ENCODE measurements around the gene PLCB1.

The PLCB1 gene

GRCh38 chr20:8722277-8722928 is 590.3 kb downstream of the PLCB1 start:
- no peak for DNase-seq (ENCODE audit: low read depth)

DNA sequence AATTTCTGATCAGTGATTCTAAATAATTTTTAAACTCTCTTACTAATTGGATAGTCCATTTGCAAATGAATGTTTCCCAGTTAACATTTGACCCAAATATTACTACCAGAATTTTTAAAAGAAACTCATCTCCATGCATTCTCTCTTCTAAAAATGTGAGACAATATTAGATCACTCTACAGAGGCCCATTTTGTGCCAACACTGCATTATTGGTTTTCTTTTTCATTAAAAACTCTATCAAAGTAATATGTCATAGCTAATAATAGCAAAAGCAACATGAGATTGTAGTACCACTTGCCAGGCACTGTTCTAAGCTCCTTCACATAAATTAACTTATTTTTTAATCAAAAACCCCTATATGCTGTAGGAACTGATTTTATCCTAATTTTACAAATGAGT is 591.2 kb downstream of the PLCB1 start:
- DNase-seq (ENCODE audit: low read depth): no peak

GRCh38 chr20:8724884-8725283 is 592.8 kb downstream of the PLCB1 start:
- no peak for DNase-seq (ENCODE audit: low read depth)

DNA sequence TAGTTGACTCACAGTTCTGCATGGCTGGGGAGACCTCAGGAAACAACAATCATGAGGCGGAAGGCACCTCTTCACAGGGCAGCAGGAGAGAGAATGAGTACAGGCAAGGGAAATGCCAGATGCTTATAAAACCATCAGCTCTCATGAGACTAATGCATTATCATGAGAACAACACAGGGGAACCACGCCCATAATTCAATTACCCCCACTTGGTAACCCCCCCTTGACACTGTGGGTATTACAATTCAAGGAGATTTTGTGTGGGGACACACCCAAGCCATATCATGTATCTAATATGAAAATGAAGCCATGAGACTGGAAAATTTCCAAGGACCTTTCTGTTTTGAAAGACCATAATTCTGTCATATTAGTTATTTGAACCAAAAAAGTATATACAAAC is 594.4 kb downstream of the PLCB1 start:
- DNase-seq (ENCODE audit: low read depth): no peak

GRCh38 chr20:8735014-8735413 is 602.9 kb downstream of the PLCB1 start:
- DNase-seq (ENCODE audit: low read depth): no peak

- no peak for DNase-seq (ENCODE audit: low read depth)
These were observed 603.6 kb downstream of the PLCB1 start for GRCh38 chr20:8735674-8736073.

DNA sequence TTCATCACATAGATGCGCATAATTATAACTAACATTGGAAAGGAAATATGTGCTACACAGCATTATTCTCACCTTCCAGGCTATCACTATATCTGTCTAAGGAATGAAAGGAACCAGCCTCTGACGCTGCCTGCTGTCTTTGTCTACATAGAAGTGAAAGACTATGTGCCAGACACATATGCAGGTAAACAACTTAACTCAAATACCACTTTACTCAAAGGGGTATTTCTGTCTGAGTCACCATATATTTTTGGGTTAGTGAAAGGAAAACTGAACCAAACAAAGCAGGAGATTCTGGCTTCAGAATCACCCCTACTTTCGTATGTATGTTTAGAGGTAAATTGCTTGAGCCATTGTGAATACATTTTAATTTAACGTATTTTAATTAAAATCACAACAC is 608.2 kb downstream of the PLCB1 start:
- no peak for DNase-seq (ENCODE audit: low read depth)

GRCh38 chr20:8744228-8744844 is 612.3 kb downstream of the PLCB1 start:
- DNase-seq (ENCODE audit: low read depth): no peak

DNA sequence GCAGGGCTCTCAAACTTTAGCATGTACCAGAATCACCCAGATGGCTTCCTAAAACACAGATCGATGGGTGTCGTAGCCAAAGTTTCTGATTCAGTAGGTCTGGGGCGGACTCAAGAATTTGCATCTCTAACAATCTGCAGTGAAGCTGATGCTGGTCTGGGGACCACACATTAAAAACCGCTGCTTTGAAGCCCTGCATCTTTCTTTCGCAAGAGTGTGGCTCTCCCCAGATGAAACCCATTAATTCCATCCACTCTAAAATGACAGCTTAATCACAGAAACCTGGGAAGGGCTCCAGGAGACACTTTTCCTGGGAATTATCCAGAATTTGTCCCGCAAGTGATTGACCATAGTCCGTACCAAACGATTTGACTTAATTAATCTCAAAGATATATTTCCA is 617.0 kb downstream of the PLCB1 start:
- DNase-seq (ENCODE audit: low read depth): no peak

GRCh38 chr20:8749986-8750385 is 617.9 kb downstream of the PLCB1 start:
- DNase-seq (ENCODE audit: low read depth): no peak

- DNase-seq (ENCODE audit: low read depth): no peak
These were observed 623.5 kb downstream of the PLCB1 start for GRCh38 chr20:8755340-8756118.

DNA sequence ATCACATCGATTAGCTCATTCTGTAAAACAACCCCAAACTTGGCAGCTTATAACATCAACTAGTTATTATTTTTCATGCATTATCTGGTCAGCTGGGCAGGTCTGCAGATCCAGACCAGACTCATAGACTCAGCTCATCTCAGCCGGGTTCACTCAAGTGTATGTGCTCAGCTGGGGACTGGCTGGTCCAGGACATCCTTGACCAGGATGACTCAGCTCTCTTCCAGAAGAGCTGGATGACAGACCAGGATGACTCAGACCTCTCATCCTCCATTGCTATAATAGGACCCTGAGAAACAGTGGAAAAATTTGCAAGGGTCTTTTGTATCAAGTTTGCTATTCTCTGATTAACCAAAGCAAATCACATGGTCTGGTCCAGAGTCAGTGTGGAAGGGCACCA is 624.3 kb downstream of the PLCB1 start:
- no peak for DNase-seq (ENCODE audit: low read depth)

DNA sequence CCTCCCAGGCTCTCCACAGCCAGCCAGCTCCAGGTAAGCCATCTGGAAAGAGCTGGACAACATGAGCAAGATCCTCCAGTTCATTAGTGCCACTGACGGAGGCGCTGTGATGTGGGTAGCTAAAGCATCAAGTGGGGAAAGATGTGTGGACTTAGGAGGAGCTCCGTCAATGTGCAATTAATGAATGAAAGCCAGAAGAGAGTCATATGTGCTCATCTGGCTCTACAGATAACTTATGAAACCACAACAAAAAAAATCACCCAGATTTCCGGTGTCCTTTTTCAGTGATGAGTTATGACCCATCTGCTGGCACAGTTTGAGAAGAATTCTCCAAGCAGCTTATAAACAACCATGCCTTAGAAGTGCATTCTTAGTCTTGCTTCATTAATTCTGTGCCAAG is 625.1 kb downstream of the PLCB1 start:
- no peak for DNase-seq (ENCODE audit: low read depth)

GRCh38 chr20:8764344-8764962 is 632.4 kb downstream of the PLCB1 start:
- no peak for DNase-seq (ENCODE audit: low read depth)

GRCh38 chr20:8766868-8767390 is 634.9 kb downstream of the PLCB1 start:
- no peak for DNase-seq (ENCODE audit: low read depth)

DNA sequence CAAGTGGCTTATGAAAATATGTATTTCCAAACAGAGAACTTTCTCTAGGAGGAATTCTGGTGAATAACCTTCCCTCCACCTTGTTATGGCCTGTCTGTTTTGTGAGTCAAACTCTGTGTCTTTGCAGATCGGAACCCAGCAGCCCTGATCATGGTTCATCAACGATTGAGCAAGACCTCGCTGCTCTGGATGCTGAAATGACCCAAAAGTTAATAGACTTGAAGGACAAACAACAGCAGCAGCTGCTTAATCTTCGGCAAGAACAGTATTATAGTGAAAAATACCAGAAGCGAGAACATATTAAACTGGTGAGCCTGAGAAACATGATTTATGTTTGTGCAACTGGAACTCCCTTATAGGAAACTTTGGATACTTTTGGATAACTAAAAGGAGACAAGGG is 642.3 kb downstream of the PLCB1 start:
- no peak for DNase-seq (ENCODE audit: low read depth)

- DNase-seq (ENCODE audit: low read depth): no peak
These were observed 645.8 kb downstream of the PLCB1 start for GRCh38 chr20:8777911-8778310.

DNA sequence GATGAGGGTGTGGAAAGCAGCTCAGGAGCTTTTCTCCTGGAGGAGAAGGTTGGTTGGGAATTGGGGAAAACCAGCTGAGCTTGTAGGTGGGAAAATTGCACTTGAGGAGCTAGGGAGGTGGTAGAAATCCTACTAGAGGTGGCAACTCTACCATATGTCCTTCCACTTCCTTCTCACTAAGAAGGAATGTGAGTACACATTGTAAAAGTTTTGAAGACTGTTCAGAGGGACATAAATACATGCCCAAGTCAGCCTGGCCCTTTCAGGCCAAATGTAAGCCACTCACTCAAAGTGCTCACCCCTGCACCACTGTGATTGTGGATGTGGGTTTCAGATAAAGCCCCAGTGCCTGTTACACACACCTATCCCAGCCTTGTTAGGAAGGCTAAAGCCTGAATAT is 646.3 kb downstream of the PLCB1 start:
- no peak for DNase-seq (ENCODE audit: low read depth)

- DNase-seq (ENCODE audit: low read depth): no peak
These were observed 648.8 kb downstream of the PLCB1 start for GRCh38 chr20:8780915-8781314.

DNA sequence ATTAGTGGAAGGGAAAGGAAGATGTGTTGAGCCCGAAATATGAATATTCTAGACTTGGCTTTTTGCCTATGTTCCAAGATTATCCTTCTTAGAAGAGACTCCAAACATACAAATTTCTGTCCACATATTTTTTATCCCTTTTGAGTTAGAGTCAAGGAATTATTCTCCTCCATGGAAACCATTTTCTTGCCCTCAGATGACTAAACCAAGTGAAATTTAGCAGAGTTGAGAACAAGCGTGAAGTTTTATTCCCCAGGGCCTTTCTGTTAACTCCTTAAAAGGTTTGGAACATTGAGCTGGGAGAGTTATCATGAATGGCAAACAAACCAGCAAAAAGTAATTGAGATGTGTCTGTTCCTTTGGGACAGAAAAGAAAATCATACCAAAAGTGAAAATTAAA is 650.7 kb downstream of the PLCB1 start:
- no peak for DNase-seq (ENCODE audit: low read depth)

DNA sequence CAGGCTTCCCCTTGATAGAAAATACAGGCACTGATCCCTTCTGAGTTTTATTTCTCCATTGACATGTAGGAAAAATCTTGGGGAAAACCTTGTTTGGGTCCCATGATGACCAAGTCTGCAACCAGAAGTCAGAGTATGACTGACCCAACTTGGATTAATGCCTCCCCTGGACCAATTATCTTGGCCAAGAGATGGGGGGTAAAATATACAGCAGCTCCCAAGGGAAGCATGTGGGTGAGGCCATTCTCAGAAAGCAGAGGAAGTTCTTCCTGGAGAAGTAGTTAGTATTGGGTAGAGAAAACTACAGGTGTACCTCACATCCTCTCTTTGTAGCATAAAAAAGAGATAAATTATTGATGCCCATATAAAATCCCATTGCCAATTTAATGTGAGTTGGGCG is 651.7 kb downstream of the PLCB1 start:
- DNase-seq (ENCODE audit: low read depth): no peak

DNA sequence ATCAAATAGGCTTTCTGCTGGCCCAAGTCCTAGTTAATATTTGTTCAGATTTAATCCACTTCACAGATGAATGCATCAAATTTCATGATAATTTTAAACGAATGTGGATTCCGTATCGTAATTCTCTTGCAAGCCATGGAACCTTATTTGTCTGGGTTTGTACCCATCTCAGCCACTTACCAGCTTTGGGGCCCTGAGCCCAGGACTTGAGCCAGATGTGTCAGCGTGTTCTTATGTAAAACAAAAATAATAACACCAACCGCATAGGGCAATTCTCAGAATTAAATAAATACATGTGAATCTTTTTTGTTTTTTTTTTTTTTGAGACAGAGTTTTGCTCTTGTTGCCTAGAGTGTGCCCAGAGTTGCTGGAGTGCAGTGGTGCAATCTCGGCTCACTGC is 654.3 kb downstream of the PLCB1 start:
- DNase-seq (ENCODE audit: low read depth): no peak

DNA sequence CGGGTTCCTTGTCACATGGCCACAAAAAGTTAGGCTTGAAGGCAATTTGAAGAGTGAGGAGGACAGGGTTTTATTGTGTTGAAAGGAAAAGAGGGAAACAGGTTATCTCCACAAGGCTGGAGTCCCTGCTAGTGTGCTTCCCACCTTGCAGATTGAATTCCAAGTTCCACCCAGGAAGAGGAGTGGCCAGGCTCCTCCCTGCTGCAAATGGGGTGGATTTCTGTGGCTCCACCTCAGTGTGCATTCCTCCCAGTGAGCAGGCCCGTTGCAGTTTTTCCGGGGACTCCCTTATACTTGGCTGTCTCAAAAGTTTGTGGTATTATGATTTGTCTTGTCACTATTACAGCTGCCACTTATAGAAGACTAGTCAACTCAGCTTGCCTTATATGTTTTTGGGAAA is 655.0 kb downstream of the PLCB1 start:
- DNase-seq (ENCODE audit: low read depth): no peak
